ENCODE measurements around the gene TRPM3.

Gene TRPM3

GRCh38 chr9:70587201-70587600 lies 534.2 kb downstream of the TRPM3 start:
- no peak overlapping the region for H3K4me3 ChIP-seq (ENCODE audit: low read depth, low read length)
- no peak overlapping the region for H3K23ac ChIP-seq (ENCODE audit: low read length)
- no peak overlapping the region for H4K91ac ChIP-seq (ENCODE audit: low read depth, low read length)
- WGBS (ENCODE audit: extremely low coverage, insufficient coverage, insufficient read length) = no CpG with 5 or more reads among the region's 3 CpGs
- H2BK120ac ChIP-seq (ENCODE audit: insufficient read depth, low read length, poor library complexity) = no peak overlapping the region
- H3K36me3 ChIP-seq (ENCODE audit: control insufficient read depth in 1 of 2, insufficient read depth in 2 of 2, low read length in 2 of 2) = no peaks in the 10 kb centered on the region
- H3K18ac ChIP-seq (ENCODE audit: low read length) = no peak overlapping the region
- H3K4me2 ChIP-seq (ENCODE audit: low read length) = no peak overlapping the region
- no peak overlapping the region for H3K4ac ChIP-seq (ENCODE audit: low read depth, low read length)
- peaks cover 3 to 7% of the 10 kb centered on the region in 2 experiments for H3K4me1 ChIP-seq (ENCODE audit: control insufficient read depth in 1 of 2, insufficient read depth in 2 of 2, low read length in 2 of 2)
- H4K8ac ChIP-seq (ENCODE audit: low read depth, low read length) = no peak overlapping the region
- H3K27ac ChIP-seq (ENCODE audit: low read depth, low read length) = no peak overlapping the region
- no peaks in the 10 kb centered on the region for H3K79me1 ChIP-seq (ENCODE audit: low read length)
- DNase-seq = no peak
- H2AFZ ChIP-seq (ENCODE audit: insufficient read depth, low read length, poor library complexity) = no peak overlapping the region
- no peaks in the 10 kb centered on the region for H3K9me3 ChIP-seq (ENCODE audit: insufficient read depth, low read depth, low read length)
- H3K14ac ChIP-seq (ENCODE audit: low read length) = no peak overlapping the region
- H4K12ac ChIP-seq (ENCODE audit: low read depth, low read length) = no peak overlapping the region
- H3K27me3 ChIP-seq (ENCODE audit: insufficient read depth, low read length) = no peaks in the 10 kb centered on the region
- no peaks in the 10 kb centered on the region for H3K79me2 ChIP-seq (ENCODE audit: control insufficient read depth, insufficient read depth, low read length, poor library complexity)
- H2BK12ac ChIP-seq (ENCODE audit: low read length) = peak overlapping the region; percentile 13
- H2BK5ac ChIP-seq (ENCODE audit: low read depth, low read length, poor library complexity) = no peak overlapping the region
- H3K9ac ChIP-seq (ENCODE audit: low read length) = no peak overlapping the region
- H2AK5ac ChIP-seq (ENCODE audit: low read length) = no peak overlapping the region

- Histone ChIP-seq H3K79me1 (ENCODE audit: low read length) (no peaks in the 10 kb centered on the region), H3K4ac (ENCODE audit: low read depth, low read length) (no peak overlapping the region), H3K36me3 (ENCODE audit: control insufficient read depth in 1 of 2, insufficient read depth in 2 of 2, low read length in 2 of 2) (no peaks in the 10 kb centered on the region), H3K18ac (ENCODE audit: low read length) (no peak overlapping the region), H2AFZ (ENCODE audit: insufficient read depth, low read length, poor library complexity) (no peak overlapping the region), H3K4me2 (ENCODE audit: low read length) (no peak overlapping the region), H3K27me3 (ENCODE audit: insufficient read depth, low read length) (no peaks in the 10 kb centered on the region), H4K91ac (ENCODE audit: low read depth, low read length) (no peak overlapping the region), H2BK5ac (ENCODE audit: low read depth, low read length, poor library complexity) (no peak overlapping the region), H3K27ac (ENCODE audit: low read depth, low read length) (no peak overlapping the region), H3K14ac (ENCODE audit: low read length) (no peak overlapping the region), H2BK120ac (ENCODE audit: insufficient read depth, low read length, poor library complexity) (no peak overlapping the region), H3K4me3 (ENCODE audit: low read depth, low read length) (no peak overlapping the region), H2BK12ac (ENCODE audit: low read length) (no peak overlapping the region), H4K12ac (ENCODE audit: low read depth, low read length) (no peak overlapping the region), H3K9ac (ENCODE audit: low read length) (no peak overlapping the region), H3K4me1 (ENCODE audit: control insufficient read depth in 1 of 2, insufficient read depth in 2 of 2, low read length in 2 of 2) (peaks cover 3 to 7% of the 10 kb centered on the region in 2 experiments), H3K23ac (ENCODE audit: low read length) (no peak overlapping the region), H3K9me3 (ENCODE audit: insufficient read depth, low read depth, low read length) (no peaks in the 10 kb centered on the region), H3K79me2 (ENCODE audit: control insufficient read depth, insufficient read depth, low read length, poor library complexity) (no peaks in the 10 kb centered on the region), H2AK5ac (ENCODE audit: low read length) (no peak overlapping the region), H4K8ac (ENCODE audit: low read depth, low read length) (no peak overlapping the region)
- DNase-seq = no peak
- no CpG with 5 or more reads among the region's 4 CpGs for WGBS (ENCODE audit: extremely low coverage, insufficient coverage, insufficient read length)
These were observed 534.9 kb downstream of the TRPM3 start for GRCh38 chr9:70586476-70586875.

- H4K8ac ChIP-seq (ENCODE audit: low read depth, low read length) = no peak overlapping the region
- H4K12ac ChIP-seq (ENCODE audit: low read depth, low read length) = no peak overlapping the region
- H3K4ac ChIP-seq (ENCODE audit: low read depth, low read length) = no peak overlapping the region
- H3K4me3 ChIP-seq (ENCODE audit: low read depth, low read length) = no peak overlapping the region
- no peak overlapping the region for H3K14ac ChIP-seq (ENCODE audit: low read length)
- peaks cover 0 to 3% of the 10 kb centered on the region in 2 experiments for H3K4me1 ChIP-seq (ENCODE audit: control insufficient read depth in 1 of 2, insufficient read depth in 2 of 2, low read length in 2 of 2)
- no peak overlapping the region for H3K4me2 ChIP-seq (ENCODE audit: low read length)
- no peak overlapping the region for H2AK5ac ChIP-seq (ENCODE audit: low read length)
- H3K36me3 ChIP-seq (ENCODE audit: control insufficient read depth in 1 of 2, insufficient read depth in 2 of 2, low read length in 2 of 2) = no peaks in the 10 kb centered on the region
- H3K79me1 ChIP-seq (ENCODE audit: low read length) = no peaks in the 10 kb centered on the region
- no peaks in the 10 kb centered on the region for H3K79me2 ChIP-seq (ENCODE audit: control insufficient read depth, insufficient read depth, low read length, poor library complexity)
- no peak overlapping the region for H2BK12ac ChIP-seq (ENCODE audit: low read length)
- H3K27ac ChIP-seq (ENCODE audit: low read depth, low read length) = no peak overlapping the region
- no peak overlapping the region for H2BK5ac ChIP-seq (ENCODE audit: low read depth, low read length, poor library complexity)
- H3K9me3 ChIP-seq (ENCODE audit: insufficient read depth, low read depth, low read length) = no peaks in the 10 kb centered on the region
- H3K9ac ChIP-seq (ENCODE audit: low read length) = no peak overlapping the region
- WGBS (ENCODE audit: extremely low coverage, insufficient coverage, insufficient read length) = no CpG with 5 or more reads among the region's 2 CpGs
- no peak overlapping the region for H4K91ac ChIP-seq (ENCODE audit: low read depth, low read length)
- H3K27me3 ChIP-seq (ENCODE audit: insufficient read depth, low read length) = no peaks in the 10 kb centered on the region
- H2BK120ac ChIP-seq (ENCODE audit: insufficient read depth, low read length, poor library complexity) = no peak overlapping the region
- H3K18ac ChIP-seq (ENCODE audit: low read length) = no peak overlapping the region
- H3K23ac ChIP-seq (ENCODE audit: low read length) = no peak overlapping the region
- H2AFZ ChIP-seq (ENCODE audit: insufficient read depth, low read length, poor library complexity) = no peak overlapping the region
- peak in 1 of 2 donors; percentile 45 for DNase-seq
These were observed 539.5 kb downstream of the TRPM3 start for GRCh38 chr9:70581955-70582350.

- Histone ChIP-seq H3K4me2 (ENCODE audit: low read length) (no peak overlapping the region), H2AK5ac (ENCODE audit: low read length) (no peak overlapping the region)
- DNase-seq = no peak
These were observed 540.0 kb downstream of the TRPM3 start for GRCh38 chr9:70581214-70581954.

More at GRCh38 chr9:70581214-70581954, 540.0 kb downstream of the TRPM3 start:
- Histone ChIP-seq H3K18ac (ENCODE audit: low read length) (no peak overlapping the region), H3K9ac (ENCODE audit: low read length) (no peak overlapping the region), H4K12ac (ENCODE audit: low read depth, low read length) (no peak overlapping the region), H3K4ac (ENCODE audit: low read depth, low read length) (no peak overlapping the region), H2BK120ac (ENCODE audit: insufficient read depth, low read length, poor library complexity) (no peak overlapping the region), H4K8ac (ENCODE audit: low read depth, low read length) (no peak overlapping the region), H3K9me3 (ENCODE audit: insufficient read depth, low read depth, low read length) (no peaks in the 10 kb centered on the region), H4K91ac (ENCODE audit: low read depth, low read length) (no peak overlapping the region), H3K36me3 (ENCODE audit: control insufficient read depth in 1 of 2, insufficient read depth in 2 of 2, low read length in 2 of 2) (no peaks in the 10 kb centered on the region), H3K14ac (ENCODE audit: low read length) (no peak overlapping the region), H2AFZ (ENCODE audit: insufficient read depth, low read length, poor library complexity) (no peak overlapping the region), H2BK12ac (ENCODE audit: low read length) (no peak overlapping the region), H3K27me3 (ENCODE audit: insufficient read depth, low read length) (no peaks in the 10 kb centered on the region), H3K23ac (ENCODE audit: low read length) (no peak overlapping the region), H3K79me2 (ENCODE audit: control insufficient read depth, insufficient read depth, low read length, poor library complexity) (no peaks in the 10 kb centered on the region), H3K4me1 (ENCODE audit: control insufficient read depth in 1 of 2, insufficient read depth in 2 of 2, low read length in 2 of 2) (peaks cover 0 to 5% of the 10 kb centered on the region in 2 experiments), H3K4me3 (ENCODE audit: low read depth, low read length) (no peak overlapping the region), H2BK5ac (ENCODE audit: low read depth, low read length, poor library complexity) (no peak overlapping the region), H3K79me1 (ENCODE audit: low read length) (no peaks in the 10 kb centered on the region), H3K27ac (ENCODE audit: low read depth, low read length) (no peak overlapping the region)
- WGBS (ENCODE audit: extremely low coverage, insufficient coverage, insufficient read length) = no CpG with 5 or more reads among the region's 7 CpGs
